K562 (cell line): ENCODE data around the gene WBP2NL. TPM values are rescaled to one million over a fixed set of nuclear protein-coding genes. Genes with fewer than 3 reads are reported as not detected.

Source experiments
- FOSL1 ChIP-seq: fragments of 200-800 bp; sonication (Bioruptor generic); conservative IDR thresholded peaks from 2 replicates; pipeline ENCODE4 v1.6.1; 2016; ENCODE audit warnings: missing genetic modification characterization, missing compliant biosample characterization
- KDM5B ChIP-seq: fragments of 200-600 bp; sonication (generic); IDR thresholded peaks from 2 replicates; pipeline ENCODE4 v1.6.1; 2012; ENCODE audit warnings: low read depth, mild to moderate bottlenecking, moderate library complexity, low read length, control low read depth, inconsistent platforms; ENCODE audit not compliant: insufficient replicate concordance
- STAT5A ChIP-seq: IDR thresholded peaks from 2 replicates; pipeline ENCODE4 v1.6.1; 2012; ENCODE audit warnings: low read length, inconsistent platforms, borderline replicate concordance
- TSHZ1 ChIP-seq: fragments of 250-450 bp; sonication (Bioruptor Pico); IDR thresholded peaks from 2 replicates; pipeline ENCODE4 v1.4.0; 2020; ENCODE audit warnings: mild to moderate bottlenecking, moderate library complexity
- ZBTB5 ChIP-seq: fragments of 450-650 bp; IDR thresholded peaks from 2 replicates; pipeline ENCODE4 v1.6.1; 2017; ENCODE audit warnings: antibody characterized with exemption
- ZBTB9 ChIP-seq: fragments of 450-650 bp; formaldehyde crosslinking; IDR thresholded peaks from 2 replicates; pipeline ENCODE4 v1.4.0; 2020; ENCODE audit warnings: mild to moderate bottlenecking, moderate library complexity
- ZNF354B ChIP-seq: fragments of 250-450 bp; sonication (Bioruptor Pico); IDR thresholded peaks from 2 replicates; pipeline ENCODE4 v1.4.0; 2020
- polyA plus RNA-seq, 8 experiments: library from polyadenylated mRNA; depleted of rRNA in 4 of 8; stranded (reverse) in 5 of 8; unstranded in 3 of 8; fragments of >200 nt; fragmentation: Nextera tagmentation in 2 of 8; fragmentation: Illumina TruSeq in 1 of 8; extraction: Ambion mirVana in 2 of 8; extraction: Trizol in 1 of 8; gene quantifications; 2 replicates each; pipeline versions ENCODE4 v1.2.1 to v1.2.3, GENCODE V29; 2011 to 2014; ENCODE audit warnings: inconsistent platforms in 1 of 8, missing spikeins in 1 of 8
- total RNA-seq, 7 experiments: library from RNA; depleted of rRNA in 6 of 7; stranded (reverse); fragments of >200 nt in 6 of 7; fragmentation: Illumina TruSeq in 2 of 7; extraction: Trizol in 2 of 7; gene quantifications; 2 replicates each; pipeline versions ENCODE4 v1.2.1 to v1.2.3, GENCODE V29; 2011 to 2021; ENCODE audit warnings: low replicate concordance in 1 of 7

WBP2NL gene
- total and polyA plus RNA-seq, 9 of the 15 experiments (the other 6 are each of a cell fraction or from before 2014, with no cell fraction given) = not detected

GRCh38 chr22:42066937-42067336 is 68.3 kb downstream of the WBP2NL start (continued):
- no peak for TF ChIP-seq TSHZ1 (CRISPR knock-in tag)
- TF ChIP-seq STAT5A = no peak
- TF ChIP-seq ZNF354B (CRISPR knock-in tag) = no peak
- no peak for TF ChIP-seq FOSL1 (tag)
- no peak for TF ChIP-seq ZBTB5
- TF ChIP-seq ZBTB9 = no peak
- TF ChIP-seq KDM5B = no peak
